Body of pancreas (tissue), 4 donors: Measurements from ENCODE around the gene SLC24A3. TPM values are rescaled to one million over a fixed set of nuclear protein-coding genes. Genes with fewer than 3 reads are reported as not detected.
A peak's percentile ranks its signal among the peaks of the same experiment; 100 is the strongest.

Source experiments
- ATAC-seq: fragments of 150-250 bp; one replicate; pipeline ENCODE4 v1.9.1; 2016
- DNase-seq, 4 donors: peaks; one replicate each; pipeline ENCODE4 v3.0.0-alpha.2; 2019
- H3K27ac ChIP-seq, 4 donors: fragments of 200-600 bp; sonication (generic); 1 replicate in 3 of 4; 2 replicates in 1 of 4; pipeline versions ENCODE4 v1.5.1 to v1.6.1; 2016 to 2019; ENCODE audit warnings: mild to moderate bottlenecking in 1 of 4, mixed read lengths in 1 of 4, moderate library complexity in 1 of 4
- H3K27me3 ChIP-seq, 2 donors: fragments of 200-600 bp; sonication (generic); one replicate each; pipeline ENCODE4 v1.6.0; 2016; ENCODE audit warnings: mild to moderate bottlenecking in 1 of 2
- H3K36me3 ChIP-seq, 2 donors: fragments of 200-600 bp; sonication (generic); replicated peaks in 1 of 2; 2 replicates each; pipeline ENCODE4 v1.5.1; 2016; ENCODE audit warnings: low read depth in 2 of 2; ENCODE audit not compliant: insufficient read depth in 1 of 2
- H3K4me1 ChIP-seq: fragments of 200-600 bp; sonication (generic); one replicate; pipeline ENCODE4 v1.6.0; 2016
- H3K4me3 ChIP-seq, 2 donors: fragments of 200-600 bp; sonication (generic); 1 replicate in 1 of 2; 2 replicates in 1 of 2; pipeline ENCODE4 v1.5.1; 2016 to 2019
- H3K9me3 ChIP-seq, 3 donors: fragments of 200-600 bp; sonication (generic); 1 replicate in 2 of 3; 2 replicates in 1 of 3; pipeline ENCODE4 v1.5.1; 2016
- CTCF ChIP-seq, 7 experiments: fragments of 450-650 bp in 4 of 7; fragments of 200-600 bp in 3 of 7; sonication (generic) in 3 of 7; IDR thresholded peaks; one replicate each; pipeline ENCODE4 v1.5.1; 2016 to 2019; ENCODE audit warnings: antibody characterized with exemption in 7 of 7
- POLR2A ChIP-seq, 3 donors: fragments of 450-650 bp; IDR thresholded peaks; one replicate each; pipeline ENCODE4 v1.6.1; 2016; ENCODE audit warnings: antibody characterized with exemption in 3 of 3, mild to moderate bottlenecking in 2 of 3
- WGBS, 2 donors: methylation state at CpG; one replicate each; pipeline ENCODE4 v1.1.5; 2017; 5-methylcytosine and 5-hydroxymethylcytosine counted together
- intact Hi-C: fragments of 100-400 bp; cut with DNase I; formaldehyde crosslinking; loops from one replicate; pipeline ENCODE4 v1.15.1; 2023
- total RNA-seq, 2 donors: library from RNA; depleted of rRNA; stranded (reverse); fragments of >200 nt; gene quantifications; one replicate each; pipeline ENCODE4 v1.1.0, GENCODE V29; 2016

The SLC24A3 gene
- total RNA-seq, 2 donors from 2014 or later, result 0.66 to 1.0 TPM

GRCh38 chr20:19557291-19557690 lies 344.8 kb downstream of the SLC24A3 start:
- no peaks in the 10 kb centered on the region for H3K27me3 ChIP-seq
- TF ChIP-seq POLR2A (IDR thresholded peaks at IDR 0.05), result no peak
- H3K36me3 ChIP-seq, result no peaks in the 10 kb centered on the region
- no peaks in the 10 kb centered on the region for H3K9me3 ChIP-seq
- 72 to 80% methylated on average over 1 of the region's 1 CpG for WGBS, 2 donors
- H3K27ac ChIP-seq, result no peak overlapping the region
- intact Hi-C loops, result no loop called here
- H3K4me1 ChIP-seq, result peaks cover 1% of the 10 kb centered on the region
- no peak overlapping the region for H3K4me3 ChIP-seq
- ATAC-seq, result no peak
- no peak for DNase-seq

- Histone ChIP-seq H3K27me3 (no peaks in the 10 kb centered on the region), H3K36me3 (no peaks in the 10 kb centered on the region), H3K4me1 (no peaks in the 10 kb centered on the region), H3K9me3 (no peaks in the 10 kb centered on the region), H3K4me3 (no peak overlapping the region), H3K27ac (no peak overlapping the region)
- DNase-seq (peak in 1 of 4 donors; percentile 7), ATAC-seq (peak; percentile 45)
- intact Hi-C loops, result no loop called here
- 61 to 66% methylated on average over 8 of the region's 8 CpGs for WGBS, 2 donors
- TF ChIP-seq CTCF (IDR thresholded peaks at IDR 0.05), result no peak
- no peak for TF ChIP-seq POLR2A (IDR thresholded peaks at IDR 0.05)
Observed at GRCh38 chr20:19560881-19561480, 348.5 kb downstream of the SLC24A3 start.

- intact Hi-C loops, result no loop called here
- no peaks in the 10 kb centered on the region for H3K27me3 ChIP-seq
- ATAC-seq (no peak), DNase-seq (no peak)
- 66 to 74% methylated on average over 4 of the region's 4 CpGs for WGBS, 2 donors
- H3K36me3 ChIP-seq, result no peaks in the 10 kb centered on the region
- H3K9me3 ChIP-seq, result no peaks in the 10 kb centered on the region
- H3K4me1 ChIP-seq, result no peaks in the 10 kb centered on the region
- no peak overlapping the region for H3K4me3 ChIP-seq
- TF ChIP-seq POLR2A (IDR thresholded peaks at IDR 0.05), result no peak
- no peak for TF ChIP-seq CTCF (IDR thresholded peaks at IDR 0.05)
- H3K27ac ChIP-seq, result no peak overlapping the region
Observed at GRCh38 chr20:19562426-19562825, 350.0 kb downstream of the SLC24A3 start.

GRCh38 chr20:19564261-19564660 lies 351.8 kb downstream of the SLC24A3 start:
- no peaks in the 10 kb centered on the region for H3K36me3 ChIP-seq
- 73 to 77% methylated on average over 3 of the region's 3 CpGs for WGBS, 2 donors
- no peaks in the 10 kb centered on the region for H3K9me3 ChIP-seq
- H3K4me3 ChIP-seq, result no peak overlapping the region
- no peaks in the 10 kb centered on the region for H3K27me3 ChIP-seq
- H3K4me1 ChIP-seq, result no peaks in the 10 kb centered on the region
- ATAC-seq, result no peak
- no peak overlapping the region for H3K27ac ChIP-seq
- intact Hi-C loops, result no loop called here
- DNase-seq, result no peak
- TF ChIP-seq CTCF (IDR thresholded peaks at IDR 0.05) (no peak), POLR2A (IDR thresholded peaks at IDR 0.05) (no peak)

GRCh38 chr20:19565736-19566135 lies 353.3 kb downstream of the SLC24A3 start:
- DNase-seq (no peak), ATAC-seq (no peak)
- no peak for TF ChIP-seq CTCF (IDR thresholded peaks at IDR 0.05)
- TF ChIP-seq POLR2A (IDR thresholded peaks at IDR 0.05), result no peak
- H3K4me1 ChIP-seq, result no peaks in the 10 kb centered on the region
- H3K27ac ChIP-seq, result no peak overlapping the region
- WGBS, 2 donors, result 40 to 42% methylated on average over 2 of the region's 2 CpGs
- no peaks in the 10 kb centered on the region for H3K27me3 ChIP-seq
- intact Hi-C loops, result no loop called here
- no peaks in the 10 kb centered on the region for H3K9me3 ChIP-seq
- H3K4me3 ChIP-seq, result no peak overlapping the region
- H3K36me3 ChIP-seq, result no peaks in the 10 kb centered on the region
